IMR-90 (cell line): ENCODE data around the gene SUGP2. TPM values are rescaled to one million over a fixed set of nuclear protein-coding genes. Genes with fewer than 3 reads are reported as not detected.

Source experiments
- ATAC-seq: fragments of 200-7000 bp; cut with Tn5 transposase; 2 replicates; pipeline ENCODE4 v1.9.1; 2020; ENCODE audit warnings: low read depth, mild to moderate bottlenecking, moderate library complexity
- BruUV-seq: library from RNA; stranded (reverse); fragments of 400-500 nt; replicated peaks from 2 replicates; lab custom pipeline; 2021; lab: Mats Ljungman, UMichigan
- CTCF ChIA-PET: fragments of 300-600 bp; formaldehyde crosslinking; extraction: SDS; loops from one replicate; lab custom pipeline; 2021; ENCODE audit warnings: antibody characterized with exemption; lab: Yijun Ruan, JAX
- POLR2A ChIA-PET: fragments of 300-600 bp; sonication (Branson Sonifier 250); formaldehyde crosslinking; loops from one replicate; lab custom pipeline; 2022; ENCODE audit warnings: antibody characterized with exemption; ENCODE audit not compliant: unreplicated experiment; lab: Charles Lee
- DNase-seq: peaks from one replicate; pipeline ENCODE4 v3.0.0; 2013
- H2AFZ ChIP-seq: replicated peaks from 2 replicates; pipeline ENCODE3; 2013; ENCODE audit warnings: low read length, mild to moderate bottlenecking; ENCODE audit not compliant: poor library complexity
- H2AK5ac ChIP-seq: 2 replicates; pipeline ENCODE4 v1.6.1; 2013; ENCODE audit warnings: low read depth, low read length, inconsistent platforms
- H2AK9ac ChIP-seq: replicated peaks from 2 replicates; pipeline ENCODE3; 2013; ENCODE audit warnings: mild to moderate bottlenecking, low read depth, low read length, moderate library complexity; ENCODE audit not compliant: poor library complexity
- H2BK120ac ChIP-seq: 2 replicates; pipeline ENCODE4 v1.6.1; 2013; ENCODE audit warnings: low read depth, low read length, inconsistent platforms
- H2BK15ac ChIP-seq: 3 replicates; pipeline ENCODE4 v1.6.1; 2013; ENCODE audit warnings: low read depth, low read length, inconsistent platforms
- H2BK20ac ChIP-seq: 2 replicates; pipeline ENCODE4 v1.6.1; 2013; ENCODE audit warnings: low read depth, mild to moderate bottlenecking, inconsistent platforms, low read length, moderate library complexity
- H2BK5ac ChIP-seq: 2 replicates; pipeline ENCODE4 v1.6.1; 2013; ENCODE audit warnings: mild to moderate bottlenecking, low read depth, low read length, inconsistent platforms; ENCODE audit not compliant: poor library complexity, severe bottlenecking
- H3K14ac ChIP-seq: replicated peaks from 2 replicates; pipeline ENCODE4 v1.6.1; 2013; ENCODE audit warnings: low read depth, low read length, inconsistent platforms
- H3K18ac ChIP-seq: 2 replicates; pipeline ENCODE4 v1.6.1; 2013; ENCODE audit warnings: low read depth, low read length, control low read depth
- H3K23ac ChIP-seq: 2 replicates; pipeline ENCODE4 v1.6.1; 2013; ENCODE audit warnings: low read depth, low read length, inconsistent platforms
- H3K27ac ChIP-seq: 2 replicates; pipeline ENCODE4 v1.5.1; 2013; ENCODE audit warnings: mild to moderate bottlenecking, control low read depth, low read length; ENCODE audit not compliant: insufficient read depth
- H3K27me3 ChIP-seq: 2 replicates; pipeline ENCODE4 v1.6.1; 2013; ENCODE audit warnings: low read length; ENCODE audit not compliant: control insufficient read depth, insufficient read depth
- H3K36me3 ChIP-seq: 2 replicates; pipeline ENCODE4 v1.6.1; 2013; ENCODE audit warnings: low read length, mixed read lengths; ENCODE audit not compliant: control insufficient read depth, insufficient read depth
- H3K4ac ChIP-seq: 2 replicates; pipeline ENCODE4 v1.6.1; 2013; ENCODE audit warnings: low read depth, low read length, inconsistent platforms
- H3K4me1 ChIP-seq: 2 replicates; pipeline ENCODE4 v1.6.1; 2013; ENCODE audit warnings: low read length, mixed read lengths; ENCODE audit not compliant: control insufficient read depth, insufficient read depth
- H3K4me2 ChIP-seq: 2 replicates; pipeline ENCODE4 v1.6.1; 2013; ENCODE audit warnings: low read depth, mild to moderate bottlenecking, control low read depth, low read length, moderate library complexity
- H3K4me3 ChIP-seq: 2 replicates; pipeline ENCODE4 v1.5.1; 2013; ENCODE audit warnings: low read depth, mild to moderate bottlenecking, control low read depth, low read length, moderate library complexity; ENCODE audit not compliant: insufficient read depth
- H3K56ac ChIP-seq: 2 replicates; pipeline ENCODE4 v1.6.1; 2013; ENCODE audit warnings: low read length, inconsistent platforms; ENCODE audit not compliant: insufficient read depth; ENCODE audit errors: extremely low read depth
- H3K79me1 ChIP-seq, 2 experiments: 2 replicates each; pipeline ENCODE4 v1.6.1; 2013; ENCODE audit warnings: low read length in 2 of 2, inconsistent platforms in 1 of 2, low read depth in 1 of 2
- H3K9ac ChIP-seq: 2 replicates; pipeline ENCODE4 v1.6.1; 2013; ENCODE audit warnings: low read depth, low read length, control low read depth
- H3K9me1 ChIP-seq: 2 replicates; pipeline ENCODE4 v1.6.1; 2013; ENCODE audit warnings: low read length, inconsistent platforms; ENCODE audit not compliant: insufficient read depth
- H3K9me3 ChIP-seq: 2 replicates; pipeline ENCODE4 v1.6.1; 2013; ENCODE audit warnings: low read length; ENCODE audit not compliant: control insufficient read depth, insufficient read depth
- H4K20me1 ChIP-seq: 2 replicates; pipeline ENCODE4 v1.6.1; 2013; ENCODE audit warnings: low read length, inconsistent platforms; ENCODE audit not compliant: insufficient read depth
- H4K5ac ChIP-seq: 2 replicates; pipeline ENCODE4 v1.6.1; 2013; ENCODE audit warnings: mild to moderate bottlenecking, low read depth, low read length, control low read depth
- H4K8ac ChIP-seq, 2 experiments: 2 replicates each; pipeline ENCODE4 v1.6.1; 2013; ENCODE audit warnings: low read depth in 2 of 2, low read length in 2 of 2, control low read depth in 1 of 2, inconsistent platforms in 1 of 2
- H4K91ac ChIP-seq: 2 replicates; pipeline ENCODE4 v1.6.1; 2013; ENCODE audit warnings: low read depth, low read length, inconsistent platforms; ENCODE audit not compliant: insufficient read depth
- FOS ChIP-seq: fragments of 150-350 bp; IDR thresholded peaks from 2 replicates; pipeline ENCODE4 v1.6.1; 2016; ENCODE audit warnings: low read depth, low read length
- MXI1 ChIP-seq: IDR thresholded peaks from 2 replicates; pipeline ENCODE4 v1.6.1; 2012; ENCODE audit warnings: low read depth, mild to moderate bottlenecking, low read length, moderate library complexity, borderline replicate concordance
- POLR2A ChIP-seq: IDR thresholded peaks from 2 replicates; pipeline ENCODE4 v1.6.1; 2012; ENCODE audit warnings: mild to moderate bottlenecking, low read depth, low read length
- RCOR1 ChIP-seq: IDR thresholded peaks from 2 replicates; pipeline ENCODE4 v1.6.1; 2012; ENCODE audit warnings: mild to moderate bottlenecking, low read length, improper control_type of control experiment; ENCODE audit not compliant: insufficient replicate concordance
- USF2 ChIP-seq: fragments of 150-350 bp; IDR thresholded peaks from 2 replicates; pipeline ENCODE4 v1.6.1; 2017; ENCODE audit warnings: mild to moderate bottlenecking, antibody characterized with exemption, low read length, low read depth
- WGBS, 2 experiments: methylation state at CpG; one replicate each; pipeline versions ENCODE4 v1.1.5 to v1.1.7; 2013; ENCODE audit warnings: missing lambda C conversion rate in 2 of 2; ENCODE audit not compliant: insufficient read length in 1 of 2; ENCODE audit errors: extremely low coverage in 2 of 2; 5-methylcytosine and 5-hydroxymethylcytosine counted together
- dilution Hi-C: fragments of 300-500 bp; cut with HindIII; formaldehyde crosslinking; loops from one replicate; pipeline ENCODE4 v1.14.3; 2018; ENCODE audit warnings: low sequenced_read_pairs; ENCODE audit not compliant: unreplicated experiment
- in situ Hi-C: fragments of 300-500 bp; cut with MboI; formaldehyde crosslinking; loops from 3 replicates; pipeline ENCODE4 v1.14.3; 2019; ENCODE audit warnings: low sequenced_read_pairs, inconsistent platforms, mixed read lengths
- intact Hi-C: fragments of 100-400 bp; cut with micrococcal nuclease; formaldehyde crosslinking; loops from 2 replicates; pipeline ENCODE4 v1.10.0; 2022
- polyA plus RNA-seq, 3 experiments: library from polyadenylated mRNA; depleted of rRNA; stranded (reverse); fragments of >200 nt; gene quantifications; 2 replicates each; pipeline ENCODE4 v1.2.3, GENCODE V29; 2012; ENCODE audit warnings: low replicate concordance in 1 of 3
- total RNA-seq: library from RNA; depleted of rRNA; stranded (reverse); fragments of >200 nt; gene quantifications from 2 replicates; pipeline ENCODE4 v1.2.3, GENCODE V29; 2012

The SUGP2 gene
- total and polyA plus RNA-seq, 2 of the 4 experiments (the other 2 are of a cell fraction) = 25.8 to 69.2 TPM

- Histone ChIP-seq H3K18ac (no peak overlapping the region), H3K9me3 (no peaks in the 10 kb centered on the region), H3K36me3 (peaks cover 32% of the 10 kb centered on the region), H2BK20ac (no peak overlapping the region), H3K27me3 (no peaks in the 10 kb centered on the region), H3K56ac (no peak overlapping the region), H2AK5ac (no peak overlapping the region), H2AFZ (no peak overlapping the region), H3K4ac (no peak overlapping the region), H4K20me1 (peaks cover 6% of the 10 kb centered on the region; the same call in 1 of the 2 replicates), H3K79me1 (peaks cover 0 to 21% of the 10 kb centered on the region in 2 experiments; a peak in 1 of 4 replicates), H2BK120ac (no peak overlapping the region), H3K9me1 (no peaks in the 10 kb centered on the region), H3K4me3 (no peak overlapping the region), H3K14ac (no peak overlapping the region), H3K9ac (no peak overlapping the region), H3K4me1 (peaks cover 2% of the 10 kb centered on the region; the same call in 1 of the 2 replicates), H3K23ac (no peak overlapping the region), H2BK15ac (no peak overlapping the region), H2BK5ac (no peak overlapping the region), H3K4me2 (no peak overlapping the region), H4K91ac (no peak overlapping the region), H2AK9ac (peak overlapping the region; percentile 9), H3K27ac (no peak overlapping the region), H4K8ac (no peak overlapping the region), H4K5ac (no peak overlapping the region)
- no CpG with 5 or more reads among the region's 8 CpGs for WGBS, 2 experiments
- TF ChIP-seq USF2 (no peak), MXI1 (no peak), POLR2A (no peak), RCOR1 (no peak), FOS (no peak)
- intact Hi-C loops = no loop called here
- BruUV-seq = no TSS peak
- CTCF ChIA-PET = no interaction called here
- POLR2A ChIA-PET = no interaction called here
- in situ Hi-C loops = no loop called here
- dilution Hi-C loops = no loop called here
- no peak for ATAC-seq
- no peak for DNase-seq
Measured at GRCh38 chr19:18992696-18993095, 40.6 kb downstream of the SUGP2 start.
